D721Med (cell line): Measurements from ENCODE around the gene PVALEF.

Source experiments
- DNase-seq: peaks from one replicate; pipeline ENCODE4 v3.0.0; 2011; ENCODE audit warnings: low spot score; ENCODE audit not compliant: insufficient read length
- FAIRE-seq: peaks from 2 replicates; lab custom pipeline; 2011; peaks lifted over from hg19 to GRCh38; lab: Jason Lieb, UNC
- CTCF ChIP-seq: IDR thresholded peaks from 2 replicates; pipeline ENCODE4 v1.5.1; 2012; ENCODE audit warnings: mild to moderate bottlenecking, control low read depth; ENCODE audit not compliant: insufficient read depth; ENCODE audit errors: missing control alignments

Gene PVALEF

GRCh38 chr17:81129711-81130367 lies 35.5 kb upstream of the PVALEF start:
- DNase-seq: no peak
- no peak for FAIRE-seq
- no peak for TF ChIP-seq CTCF

GRCh38 chr17:81130385-81131361 lies 34.6 kb upstream of the PVALEF start:
- no peak for TF ChIP-seq CTCF
- FAIRE-seq: no peak
- DNase-seq: no peak

- TF ChIP-seq CTCF: no peak
- DNase-seq (no peak), FAIRE-seq (no peak)
Measured at GRCh38 chr17:81131486-81132196, 33.7 kb upstream of the PVALEF start.

- FAIRE-seq: no peak
- no peak for TF ChIP-seq CTCF
- no peak for DNase-seq
Measured at GRCh38 chr17:81132197-81132540, 33.1 kb upstream of the PVALEF start.

GRCh38 chr17:81132770-81133723 lies 32.3 kb upstream of the PVALEF start:
- TF ChIP-seq CTCF: no peak
- DNase-seq: no peak
- no peak for FAIRE-seq

- no peak for FAIRE-seq
- no peak for DNase-seq
- no peak for TF ChIP-seq CTCF
Measured at GRCh38 chr17:81134064-81134781, 31.1 kb upstream of the PVALEF start.
